Neural progenitor cell (in vitro differentiated cells): ENCODE results near the gene ANKHD1.

Experiments
- EZH2 ChIP-seq: fragments of 200-600 bp; sonication (generic); IDR thresholded peaks from 2 replicates; pipeline ENCODE4 v1.6.1; 2017; ENCODE audit warnings: antibody characterized with exemption, mild to moderate bottlenecking, moderate library complexity
- TF ChIP-seq, protein P1 (sequence below): fragments of 200-600 bp; sonication (generic); IDR thresholded peaks from 2 replicates; pipeline ENCODE4 v1.5.1; 2017; ENCODE audit warnings: antibody characterized with exemption, mild to moderate bottlenecking

DNA sequence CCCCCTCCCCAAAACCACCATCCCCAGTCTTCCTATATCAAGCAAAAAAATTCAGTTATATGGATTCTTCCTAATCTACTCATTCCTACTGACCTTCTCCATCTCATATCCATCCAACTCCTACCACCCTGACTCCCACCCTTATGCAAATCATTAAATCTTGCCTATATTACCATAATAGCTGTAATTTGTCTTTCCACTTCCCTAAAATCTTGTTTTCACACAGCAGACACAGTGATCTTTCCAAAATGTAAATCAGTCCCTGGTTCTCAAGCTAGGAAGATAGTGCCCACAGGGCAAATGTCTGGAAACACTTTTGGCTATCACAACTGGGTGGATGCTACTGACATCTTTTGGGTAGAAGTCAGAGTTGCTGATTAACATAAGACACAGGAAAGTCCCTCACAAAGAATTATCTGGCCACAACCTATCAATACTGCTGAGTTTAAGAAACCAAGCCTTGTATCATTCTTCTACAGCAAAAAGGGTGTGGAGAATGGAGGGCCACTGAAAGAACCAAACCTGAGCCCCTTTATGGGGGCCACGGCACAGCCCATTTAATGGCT lies 154.2 kb downstream of the ANKHD1 start:
- no peak for TF ChIP-seq EZH2
- TF ChIP-seq, protein P1, sequence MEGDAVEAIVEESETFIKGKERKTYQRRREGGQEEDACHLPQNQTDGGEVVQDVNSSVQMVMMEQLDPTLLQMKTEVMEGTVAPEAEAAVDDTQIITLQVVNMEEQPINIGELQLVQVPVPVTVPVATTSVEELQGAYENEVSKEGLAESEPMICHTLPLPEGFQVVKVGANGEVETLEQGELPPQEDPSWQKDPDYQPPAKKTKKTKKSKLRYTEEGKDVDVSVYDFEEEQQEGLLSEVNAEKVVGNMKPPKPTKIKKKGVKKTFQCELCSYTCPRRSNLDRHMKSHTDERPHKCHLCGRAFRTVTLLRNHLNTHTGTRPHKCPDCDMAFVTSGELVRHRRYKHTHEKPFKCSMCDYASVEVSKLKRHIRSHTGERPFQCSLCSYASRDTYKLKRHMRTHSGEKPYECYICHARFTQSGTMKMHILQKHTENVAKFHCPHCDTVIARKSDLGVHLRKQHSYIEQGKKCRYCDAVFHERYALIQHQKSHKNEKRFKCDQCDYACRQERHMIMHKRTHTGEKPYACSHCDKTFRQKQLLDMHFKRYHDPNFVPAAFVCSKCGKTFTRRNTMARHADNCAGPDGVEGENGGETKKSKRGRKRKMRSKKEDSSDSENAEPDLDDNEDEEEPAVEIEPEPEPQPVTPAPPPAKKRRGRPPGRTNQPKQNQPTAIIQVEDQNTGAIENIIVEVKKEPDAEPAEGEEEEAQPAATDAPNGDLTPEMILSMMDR = no peak
